GM18502 (cell line): ENCODE results near the gene ABLIM2.

Experiments
- ATAC-seq: cut with Tn5 transposase; IDR thresholded peaks from one replicate; pipeline ENCODE4 v1.9.1; 2021; ENCODE audit warnings: mild to moderate bottlenecking; ENCODE audit not compliant: unreplicated experiment, poor library complexity

Gene ABLIM2

DNA sequence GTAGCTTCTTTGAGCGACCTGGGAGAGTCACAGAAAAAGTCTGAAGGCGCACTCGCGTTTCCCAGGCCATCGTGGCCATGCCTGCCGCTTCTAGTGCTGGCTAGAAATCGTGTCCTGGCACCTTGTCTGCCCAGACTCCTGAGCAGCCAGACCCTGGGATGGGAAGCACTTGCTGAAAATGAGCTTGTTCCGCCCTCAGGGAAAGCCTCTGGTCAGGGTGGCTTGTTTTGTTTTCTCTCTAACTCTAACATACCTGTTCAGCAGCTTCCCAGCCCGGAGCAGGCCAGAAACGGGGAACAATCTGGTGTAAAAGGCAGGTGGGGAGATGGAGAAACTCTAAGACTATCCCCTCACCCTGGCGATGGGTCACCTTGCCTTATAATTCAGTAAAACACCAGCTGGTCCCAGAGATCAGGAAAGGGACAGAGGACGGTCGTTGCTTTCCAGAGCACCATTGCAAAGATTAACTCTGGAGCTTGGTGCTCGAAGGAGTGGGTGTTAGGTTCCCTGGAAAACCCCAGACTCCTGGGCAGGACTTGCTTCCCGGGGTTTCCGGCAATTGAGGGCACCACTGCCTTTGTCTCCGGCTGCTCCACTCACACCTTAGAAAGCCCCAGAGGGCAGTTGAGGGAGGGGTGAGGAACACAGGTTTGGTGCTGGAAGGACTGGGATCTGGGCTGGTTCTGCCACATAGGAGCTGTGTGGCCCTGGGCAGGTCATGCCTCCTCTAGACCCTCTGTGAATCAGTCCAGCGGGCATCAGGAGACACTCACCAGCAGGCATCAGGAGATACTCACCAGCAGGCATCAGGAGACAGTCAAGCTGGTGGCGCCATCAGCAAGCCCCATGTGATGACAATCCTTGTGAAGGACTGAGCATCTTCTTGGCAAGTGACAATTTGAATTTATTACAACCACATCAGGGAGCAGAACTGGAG is 36.0 kb upstream of the ABLIM2 start:
- no peak for ATAC-seq

DNA sequence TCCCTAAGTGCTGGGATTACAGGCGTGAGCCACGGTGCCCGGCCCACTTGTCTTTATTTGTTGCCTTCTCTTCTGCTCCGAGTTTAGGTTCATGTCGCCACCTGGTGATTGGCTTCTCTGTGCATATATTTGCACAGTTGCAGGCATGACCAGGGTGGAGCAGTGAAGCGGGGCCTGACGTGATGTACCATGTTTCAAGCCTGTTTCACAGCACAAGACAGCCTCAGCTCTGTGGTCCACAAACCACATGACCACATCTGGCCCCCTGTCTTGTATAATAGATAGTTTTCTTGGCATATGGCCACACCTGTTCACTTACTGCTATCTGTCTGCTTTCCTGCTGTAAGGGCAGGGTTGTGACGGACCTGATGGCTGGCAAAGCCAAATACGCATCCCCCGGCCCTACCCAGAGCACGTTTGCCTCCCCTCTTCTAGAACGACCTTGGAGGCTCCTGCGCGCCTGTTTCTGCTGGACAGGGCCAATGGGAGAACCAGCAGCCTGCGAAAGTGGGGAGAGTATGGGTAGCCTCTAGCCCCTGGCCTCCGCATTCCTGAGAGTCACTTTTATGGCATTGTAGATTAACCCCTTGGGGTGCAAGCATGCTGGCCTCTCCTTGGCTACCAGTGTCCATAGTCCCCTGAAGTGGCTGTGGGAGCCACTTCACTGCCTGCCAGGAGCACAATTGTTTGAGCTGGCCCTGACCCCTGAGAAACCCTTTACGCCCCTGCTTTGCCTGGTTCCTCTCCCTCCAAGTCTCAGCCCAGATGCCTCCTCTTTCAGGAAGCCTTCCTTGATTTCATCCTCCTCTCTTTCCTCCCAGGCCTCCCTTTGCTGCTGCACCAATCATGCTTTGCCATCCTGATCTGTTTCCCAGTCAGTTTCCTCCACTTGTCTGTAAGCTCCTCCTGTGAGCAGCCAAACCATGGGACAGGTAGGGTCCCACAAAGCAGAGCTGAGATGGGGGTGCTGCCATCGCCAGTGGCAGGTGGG is 34.4 kb upstream of the ABLIM2 start:
- ATAC-seq: peak; percentile 88

DNA sequence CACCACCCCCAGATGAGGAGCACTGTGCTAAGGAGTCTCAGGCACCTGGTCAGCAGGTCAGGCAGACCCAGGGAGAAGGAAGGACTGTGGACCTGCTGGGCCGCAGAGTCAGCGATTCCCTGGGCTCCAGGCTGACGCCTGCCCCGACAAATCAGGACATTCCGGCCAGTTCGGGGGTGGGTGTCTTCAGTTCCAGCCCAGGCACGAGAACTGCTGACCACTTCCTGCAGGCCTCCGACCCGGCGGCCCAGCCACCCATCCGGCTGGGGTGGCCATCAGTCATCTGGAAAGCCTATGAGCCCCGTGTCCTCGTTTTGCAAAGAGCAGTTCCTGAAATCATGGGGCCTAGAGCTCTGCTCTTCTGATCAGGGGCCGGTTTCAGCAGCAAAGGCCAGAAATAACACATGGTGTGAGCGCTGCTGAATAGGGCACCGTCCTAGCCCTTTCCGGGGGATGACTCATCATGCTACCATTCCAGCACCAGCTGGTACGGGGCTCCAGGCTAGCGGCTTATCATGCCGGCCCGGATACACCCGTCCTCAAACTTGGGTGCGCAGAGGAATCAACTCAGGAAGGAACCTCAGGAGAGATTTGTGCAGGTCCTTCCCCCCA is 32.6 kb upstream of the ABLIM2 start:
- peak; percentile 63 for ATAC-seq

DNA sequence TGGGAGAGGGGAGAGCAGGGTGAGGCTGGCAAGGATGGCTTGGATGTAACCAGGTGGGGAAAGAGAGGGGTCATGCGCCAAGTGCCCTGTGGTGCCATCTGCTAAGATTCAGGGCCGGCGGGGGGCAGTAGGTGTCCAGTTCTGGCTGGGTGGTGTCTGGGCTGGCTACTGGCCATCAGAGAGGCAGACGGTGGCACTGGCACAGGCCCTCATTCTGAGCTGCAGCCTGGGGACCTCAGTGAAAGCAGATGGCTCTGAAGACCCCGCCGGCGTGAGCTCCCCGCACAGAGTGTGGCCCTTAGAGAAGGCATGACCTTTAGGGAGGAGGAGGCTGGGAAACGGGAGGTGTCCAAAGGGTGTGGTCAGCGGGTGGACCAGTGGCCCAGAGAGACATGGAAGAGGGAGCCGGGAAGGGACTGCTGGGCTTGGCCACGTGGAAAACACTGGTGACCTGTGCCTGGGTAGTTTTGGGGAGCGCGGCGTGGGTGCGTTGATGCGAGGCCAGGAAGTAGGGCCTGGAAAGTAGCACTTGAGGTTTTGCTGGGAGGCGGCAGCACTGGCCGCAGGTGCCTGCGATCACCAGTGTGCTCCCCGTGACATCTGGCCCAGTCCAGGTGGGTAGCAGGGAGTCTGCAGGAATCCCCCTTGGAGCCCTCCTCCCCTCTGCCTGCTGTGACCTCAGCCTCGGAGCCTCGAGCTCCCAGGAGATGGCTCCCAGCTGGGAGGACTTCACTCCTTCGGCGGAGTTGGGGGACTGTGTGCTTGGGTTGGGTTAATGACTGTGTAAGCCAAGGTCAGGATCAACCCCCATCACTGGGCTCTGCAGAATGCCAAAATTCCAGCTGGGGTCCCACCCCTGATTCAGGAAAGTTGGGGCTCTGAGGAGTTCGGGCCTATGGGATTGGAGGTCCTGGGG is 31.2 kb upstream of the ABLIM2 start:
- no peak for ATAC-seq

DNA sequence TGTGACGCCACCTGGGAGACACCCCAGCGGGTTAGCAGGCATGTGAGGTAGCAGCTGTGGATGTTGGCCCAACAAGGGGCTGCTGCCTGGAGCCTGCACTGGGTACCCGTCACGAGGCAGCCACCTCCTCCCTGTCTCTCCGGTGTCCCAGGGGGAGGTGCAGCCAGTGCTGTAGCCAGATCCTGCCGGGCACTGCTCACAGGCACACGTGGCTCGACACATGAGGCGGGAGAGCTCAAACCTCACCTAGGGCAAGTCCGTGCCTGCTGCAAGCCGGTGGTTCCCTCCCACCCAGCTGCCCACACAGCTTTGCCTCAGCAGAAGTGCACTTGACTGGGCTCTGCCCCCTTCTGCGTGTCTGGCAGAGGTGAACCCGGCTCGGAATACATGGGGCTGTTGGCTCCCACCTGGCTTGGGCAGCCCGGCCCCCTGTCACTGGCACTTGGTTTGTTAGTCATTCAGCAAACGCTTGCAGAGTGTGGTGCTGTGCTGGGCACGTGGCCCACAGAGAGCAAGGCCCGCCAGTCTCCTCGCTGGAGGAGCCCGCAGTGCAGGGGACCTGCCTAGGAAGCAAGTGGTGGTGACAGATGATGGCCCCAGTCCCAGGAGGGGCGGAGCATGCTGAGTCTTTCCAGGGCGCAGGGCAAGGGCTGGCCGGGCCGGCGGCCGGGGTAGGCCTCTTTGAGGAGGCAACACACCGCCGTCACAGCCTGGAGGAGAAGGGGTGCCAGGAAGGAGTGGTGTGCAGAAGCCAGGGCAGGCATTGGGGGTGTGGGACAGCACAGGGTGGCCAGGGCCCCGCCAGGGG is 30.3 kb upstream of the ABLIM2 start:
- ATAC-seq: no peak

DNA sequence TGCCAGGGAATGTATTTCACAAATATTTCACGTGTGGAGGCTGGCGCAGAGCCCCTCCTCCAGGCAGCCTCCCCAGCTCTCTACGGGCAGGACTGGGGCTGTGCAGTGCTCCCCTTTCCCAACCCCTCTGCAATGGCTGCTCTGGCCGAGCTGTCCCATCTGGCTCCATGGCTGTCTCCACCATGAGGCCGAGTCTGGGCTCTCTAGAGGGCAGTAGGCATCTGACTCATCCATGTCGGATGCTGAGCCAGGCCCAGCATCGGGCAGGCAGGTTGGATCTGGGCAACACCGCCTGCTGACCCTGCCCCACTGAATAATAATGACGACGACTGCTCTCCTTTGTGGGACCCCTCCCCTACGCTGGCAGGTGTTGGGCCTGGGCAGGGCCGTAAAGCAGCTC is 29.5 kb upstream of the ABLIM2 start:
- no peak for ATAC-seq

DNA sequence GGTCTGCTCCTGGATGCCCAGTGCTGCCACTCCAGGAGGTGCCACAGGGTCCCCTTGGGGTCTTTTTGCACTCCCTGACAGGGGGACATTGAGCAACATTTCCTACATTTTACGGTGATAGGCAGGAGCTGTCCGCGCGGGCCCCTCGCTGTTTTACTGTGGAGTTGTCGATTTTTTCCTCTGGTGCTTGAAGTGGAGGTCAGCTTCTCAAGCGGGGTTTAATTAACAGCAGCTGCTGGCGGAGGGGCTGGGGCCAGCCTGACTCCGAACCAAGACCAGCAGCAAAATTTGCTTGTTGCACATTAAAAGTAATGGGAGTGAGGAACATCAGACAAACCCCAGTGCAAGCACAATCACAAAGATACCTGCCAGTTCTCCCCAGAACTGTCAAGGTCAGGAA is 27.3 kb upstream of the ABLIM2 start:
- ATAC-seq: no peak

DNA sequence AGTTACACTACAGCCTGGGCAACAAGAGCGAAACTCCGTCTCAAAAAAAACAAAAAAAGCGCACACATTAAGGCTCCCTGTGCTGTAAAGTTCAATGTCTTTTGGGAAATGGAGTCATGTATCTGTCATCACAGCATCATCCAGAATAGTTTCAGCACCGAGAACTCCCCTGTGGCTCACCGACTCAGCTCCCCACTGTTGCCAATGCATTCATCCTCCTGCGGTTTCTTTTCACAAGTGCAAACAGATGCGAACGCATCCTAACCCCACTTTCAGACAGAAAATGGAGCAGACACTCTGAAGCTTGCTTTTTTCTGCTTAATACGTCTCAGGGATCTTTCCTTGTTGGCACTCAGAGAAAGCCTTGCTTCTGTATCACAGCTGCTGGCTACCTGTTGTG is 26.7 kb upstream of the ABLIM2 start:
- ATAC-seq: no peak

DNA sequence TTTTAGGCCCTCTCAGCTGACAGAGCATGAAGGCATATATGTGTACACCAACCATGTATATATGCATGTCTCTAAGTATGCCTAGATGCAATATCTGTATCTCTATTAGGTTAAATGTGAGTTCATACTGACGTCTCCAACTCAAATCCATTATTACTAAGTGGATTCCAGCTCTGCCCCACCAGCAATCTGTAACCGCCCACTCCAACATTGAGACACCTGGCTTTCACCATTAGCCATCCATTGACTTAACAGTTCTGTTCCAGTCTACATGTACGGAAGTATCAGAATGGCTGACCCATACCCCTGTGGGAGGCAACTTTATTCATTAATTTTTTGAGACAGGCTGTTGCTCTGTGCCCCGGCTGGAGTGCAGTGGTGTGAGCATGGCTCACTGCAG is 25.4 kb upstream of the ABLIM2 start:
- ATAC-seq: no peak

DNA sequence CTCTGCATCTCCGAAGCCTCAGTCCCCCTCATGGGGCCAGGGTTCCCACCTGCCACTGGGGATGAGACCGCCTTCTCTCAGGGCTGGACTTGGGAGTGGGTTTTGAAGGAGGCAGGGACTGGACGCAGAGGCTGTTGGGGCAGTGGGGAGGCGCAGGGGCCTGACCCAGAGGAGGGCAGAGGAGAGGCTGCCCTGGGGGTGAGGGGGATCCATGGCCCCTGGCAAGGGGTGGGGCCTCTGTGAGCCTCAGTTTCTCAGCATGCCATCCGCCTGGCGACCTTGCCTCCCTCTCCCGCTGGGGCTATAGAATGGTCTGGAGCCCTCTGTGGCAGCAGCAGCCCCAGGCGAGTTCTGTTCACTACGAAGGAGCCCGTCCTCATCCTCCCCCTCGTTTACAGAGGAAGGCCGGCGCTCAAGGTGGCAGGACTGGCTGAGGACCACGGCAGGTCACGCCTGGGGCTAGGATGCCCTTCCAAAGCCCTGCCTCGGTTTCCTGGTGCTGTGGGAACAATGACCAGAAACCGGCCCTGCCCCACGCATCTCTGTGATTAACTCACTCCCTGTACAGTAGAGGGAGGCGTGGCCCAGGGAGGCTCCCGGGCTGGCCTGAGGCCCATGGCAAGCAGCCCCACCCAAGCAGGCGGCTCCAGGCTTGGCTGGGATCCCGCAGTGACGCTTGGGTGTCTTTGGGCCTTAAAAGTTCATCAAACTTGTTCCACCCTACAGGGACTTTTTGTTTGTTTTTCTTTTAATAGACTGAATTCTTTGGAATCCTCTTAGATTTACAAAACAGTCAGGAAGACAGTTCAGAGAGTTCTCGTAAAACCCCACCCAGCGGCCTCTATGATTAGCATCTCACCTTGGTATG is 24.5 kb upstream of the ABLIM2 start:
- ATAC-seq: no peak

DNA sequence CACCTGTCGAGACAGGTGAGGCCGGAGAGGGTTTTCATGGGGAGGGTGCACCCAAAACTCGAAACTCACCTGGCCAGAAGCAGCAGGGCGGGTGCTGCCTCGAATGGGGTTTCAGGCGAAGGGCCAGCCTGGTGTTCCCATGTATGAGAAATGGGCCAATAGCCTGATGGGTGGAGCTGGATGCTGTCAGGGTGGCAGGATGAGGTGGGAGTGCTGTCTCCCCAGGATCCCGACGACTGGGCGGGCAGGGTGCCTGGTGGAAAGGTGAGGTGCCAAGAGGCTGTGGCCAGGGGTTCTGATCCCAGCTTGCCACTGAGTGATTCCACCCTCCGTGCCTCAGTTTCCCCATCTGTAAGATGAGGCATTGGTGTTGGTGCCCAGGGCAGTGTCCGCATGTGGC is 23.7 kb upstream of the ABLIM2 start:
- ATAC-seq: no peak

DNA sequence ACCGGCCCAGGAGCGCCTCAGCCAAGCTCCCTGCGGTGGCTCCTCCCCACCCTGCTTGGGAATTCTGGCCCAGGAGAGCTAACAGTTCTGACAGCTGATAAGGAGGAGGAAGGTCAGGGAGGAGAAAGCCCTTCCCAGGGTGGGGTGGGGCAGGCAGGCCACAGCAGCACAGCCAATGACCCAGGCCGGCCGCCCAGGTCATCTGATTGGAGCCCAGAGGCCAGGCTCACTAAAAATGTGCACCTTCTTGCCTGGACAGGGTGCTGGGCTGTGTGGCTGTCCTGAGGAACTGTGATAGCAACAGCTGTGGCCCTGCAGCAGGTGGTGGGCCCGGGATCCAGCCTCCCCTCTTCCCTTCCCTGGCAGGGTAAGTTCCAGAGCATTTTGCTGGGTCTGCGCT is 23.2 kb upstream of the ABLIM2 start:
- no peak for ATAC-seq

DNA sequence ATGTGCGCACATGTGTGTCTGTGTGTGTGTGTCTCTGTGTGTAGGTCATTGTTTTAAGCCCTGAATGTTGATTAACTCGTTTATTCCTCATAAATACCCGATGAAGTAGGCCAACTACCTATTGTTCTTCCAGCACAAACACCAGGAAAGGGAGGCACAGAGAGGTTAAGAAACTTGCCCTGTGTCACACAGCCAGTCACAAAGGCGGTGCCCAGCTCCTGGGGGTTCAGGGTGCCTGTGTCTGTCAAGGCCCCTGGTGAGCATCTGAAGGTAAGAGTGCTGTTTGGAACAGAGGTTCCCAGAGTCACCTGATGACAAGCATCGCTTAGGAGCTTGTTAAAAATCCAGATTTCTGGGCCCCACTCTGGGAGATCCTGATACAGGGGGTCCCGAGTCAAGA is 22.5 kb upstream of the ABLIM2 start:
- ATAC-seq: no peak

DNA sequence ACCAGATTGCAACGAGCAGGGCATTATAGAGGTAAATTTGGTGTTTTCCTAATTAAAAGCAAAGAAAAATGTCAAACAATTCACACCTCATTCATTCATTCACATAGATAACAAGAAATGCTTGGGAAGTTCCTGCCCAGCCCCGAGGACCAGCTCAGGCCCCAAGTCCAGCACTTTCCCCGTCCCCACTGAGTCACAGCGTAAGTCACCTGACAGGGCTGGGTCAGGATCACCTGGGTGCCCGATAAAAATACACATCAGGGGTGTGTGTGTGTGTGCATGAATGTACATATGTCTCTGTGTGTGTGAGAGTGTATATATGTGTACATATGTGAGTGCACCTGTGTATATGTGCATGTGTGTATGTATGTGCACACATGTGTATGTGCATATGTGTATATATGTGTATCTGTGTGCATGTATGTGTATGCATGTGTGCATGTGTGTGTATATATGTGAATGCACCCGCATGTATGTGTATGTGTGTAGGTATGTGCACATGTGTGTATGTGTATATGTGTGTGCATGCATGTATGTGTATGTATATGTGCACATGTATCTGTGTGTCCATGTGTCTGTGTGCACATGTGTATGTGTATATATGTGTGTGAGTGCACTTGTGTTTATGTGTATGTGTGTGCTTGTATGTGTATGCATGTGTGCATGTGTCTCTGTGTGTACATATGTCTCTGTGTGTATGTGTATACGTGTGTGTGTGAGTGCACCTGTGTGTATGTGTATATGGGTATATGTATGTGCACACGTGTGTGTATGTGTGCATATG is 21.9 kb upstream of the ABLIM2 start:
- ATAC-seq: no peak

DNA sequence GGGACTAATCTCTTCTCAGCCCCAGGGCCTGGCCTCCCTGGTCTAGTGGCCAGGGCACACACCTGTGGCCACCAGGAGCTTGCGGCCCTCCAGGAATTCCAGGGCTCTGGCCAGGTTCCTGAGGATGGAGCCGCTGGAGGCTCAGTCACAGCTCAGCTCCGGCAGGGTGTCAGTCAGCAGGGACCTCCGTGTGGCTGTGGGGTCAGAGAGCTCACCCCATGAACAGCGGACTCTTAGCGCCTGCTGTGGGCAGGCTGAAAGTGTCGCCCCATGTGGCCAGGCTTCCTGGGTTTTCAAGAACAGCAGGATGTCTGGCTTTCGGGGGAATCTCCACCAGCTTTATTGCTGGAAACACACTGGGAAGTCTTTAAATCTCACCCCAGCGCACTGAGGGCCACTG is 21.2 kb upstream of the ABLIM2 start:
- ATAC-seq: no peak

DNA sequence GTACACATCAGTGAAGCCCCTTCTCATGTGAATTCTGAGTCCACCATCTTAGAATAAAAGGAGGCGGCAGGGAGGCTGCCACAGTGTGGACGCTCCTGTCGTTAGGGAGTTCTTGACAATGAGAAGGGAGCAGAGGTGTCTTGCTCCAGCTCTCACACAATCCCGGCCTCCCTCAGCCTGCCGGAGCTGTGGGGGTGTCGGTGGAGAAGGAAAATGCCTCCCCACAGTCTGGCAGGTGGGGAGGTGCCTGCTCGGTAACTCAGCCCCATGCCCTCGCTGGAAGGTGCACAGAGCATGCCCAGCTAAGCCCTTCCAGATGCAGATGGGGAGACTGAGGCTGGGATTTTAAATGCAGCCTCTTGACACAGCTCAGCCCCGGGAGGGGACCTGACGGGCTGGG is 20.5 kb upstream of the ABLIM2 start:
- no peak for ATAC-seq

DNA sequence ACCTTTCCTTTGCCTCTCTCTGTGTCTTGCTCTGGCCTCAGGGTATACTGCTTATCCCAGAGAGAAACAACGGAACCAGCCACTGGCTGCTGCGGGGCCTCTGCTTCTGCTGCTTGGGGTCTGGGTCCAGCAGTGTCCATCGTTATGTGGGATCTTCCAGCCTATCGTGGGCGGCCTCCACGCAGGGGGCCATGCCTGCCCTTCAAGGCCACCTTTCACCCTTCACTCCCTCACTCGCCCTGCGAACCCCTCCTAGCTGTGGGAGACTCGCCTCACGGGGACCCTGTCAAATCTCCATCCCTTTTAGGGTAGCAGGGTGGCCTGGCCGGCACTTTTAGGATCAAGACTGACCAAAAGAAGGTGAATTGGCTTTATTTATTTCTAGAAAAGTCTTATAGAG is 19.3 kb upstream of the ABLIM2 start:
- ATAC-seq: no peak
